HG03442 (cell line): Measurements from ENCODE around the gene FGF10.

ENCODE experiments used
- ATAC-seq: cut with Tn5 transposase; IDR thresholded peaks from one replicate; pipeline ENCODE4 v1.9.1; 2021; ENCODE audit warnings: mild to moderate bottlenecking, moderate library complexity; ENCODE audit not compliant: unreplicated experiment

The FGF10 gene

GRCh38 chr5:44260793-44261192 is 128.4 kb downstream of the FGF10 start:
- no peak for ATAC-seq

- no peak for ATAC-seq
Measured at GRCh38 chr5:44257653-44258365, 131.4 kb downstream of the FGF10 start.

- no peak for ATAC-seq
Measured at GRCh38 chr5:44257221-44257620, 132.0 kb downstream of the FGF10 start.
